Fibroblast of lung (primary cell): ENCODE measurements around the gene PRKCA. TPM values are rescaled to one million over a fixed set of nuclear protein-coding genes. Genes with fewer than 3 reads are reported as not detected.

Source experiments
- DNase-seq, 2 donors: peaks; one replicate each; pipeline versions ENCODE4 v3.0.0 to v3.0.0-alpha.2; 2010; ENCODE audit warnings: low read depth in 2 of 2
- H2AFZ ChIP-seq: 2 replicates; pipeline ENCODE4 v1.5.1; 2012; ENCODE audit warnings: low read length, control low read depth, inconsistent platforms
- H3K27ac ChIP-seq: 2 replicates; pipeline ENCODE4 v1.5.1; 2011; ENCODE audit warnings: low read length, control low read depth; ENCODE audit not compliant: insufficient read depth
- H3K27me3 ChIP-seq: 2 replicates; pipeline ENCODE4 v1.5.1; 2011; ENCODE audit warnings: mild to moderate bottlenecking, low read length; ENCODE audit not compliant: control insufficient read depth, insufficient read depth
- H3K36me3 ChIP-seq: 2 replicates; pipeline ENCODE4 v1.5.1; 2011; ENCODE audit warnings: low read length; ENCODE audit not compliant: control insufficient read depth, insufficient read depth
- H3K4me1 ChIP-seq: 2 replicates; pipeline ENCODE4 v1.5.1; 2011; ENCODE audit warnings: low read length; ENCODE audit not compliant: control insufficient read depth, insufficient read depth; ENCODE audit errors: extremely low read depth
- H3K4me2 ChIP-seq: 2 replicates; pipeline ENCODE4 v1.5.1; 2011; ENCODE audit warnings: low read length, control low read depth; ENCODE audit not compliant: insufficient read depth; ENCODE audit errors: extremely low read depth
- H3K4me3 ChIP-seq, 4 experiments: fragments of 200-600 bp in 1 of 4; sonication (generic) in 1 of 4; replicated peaks in 1 of 4; 2 replicates each; pipeline ENCODE4 v1.5.1; 2011 to 2016; ENCODE audit warnings: low read length in 4 of 4, low read depth in 3 of 4, mild to moderate bottlenecking in 3 of 4, control low read depth in 2 of 4, inconsistent platforms in 1 of 4, mixed read lengths in 1 of 4; ENCODE audit not compliant: insufficient read depth in 1 of 4; ENCODE audit errors: control extremely low read depth in 1 of 4
- H3K79me2 ChIP-seq: 2 replicates; pipeline ENCODE4 v1.5.1; 2012; ENCODE audit warnings: mild to moderate bottlenecking, low read length, inconsistent platforms; ENCODE audit not compliant: control insufficient read depth, insufficient read depth
- H3K9ac ChIP-seq: 2 replicates; pipeline ENCODE4 v1.5.1; 2011; ENCODE audit warnings: mild to moderate bottlenecking, low read length, control low read depth; ENCODE audit not compliant: insufficient read depth
- H3K9me3 ChIP-seq: 2 replicates; pipeline ENCODE4 v1.5.1; 2012; ENCODE audit warnings: low read depth, low read length; ENCODE audit not compliant: control insufficient read depth, insufficient read depth
- H4K20me1 ChIP-seq: 2 replicates; pipeline ENCODE4 v1.5.1; 2011; ENCODE audit warnings: low read length; ENCODE audit not compliant: control insufficient read depth, insufficient read depth; ENCODE audit errors: extremely low read depth
- EZH2 ChIP-seq: IDR thresholded peaks from 2 replicates; pipeline ENCODE4 v1.5.1; 2012; ENCODE audit warnings: low read length, control low read depth, mild to moderate bottlenecking; ENCODE audit errors: missing control alignments
- polyA plus RNA-seq, 2 donors: library from polyadenylated mRNA; depleted of rRNA in 1 of 2; stranded (reverse) in 1 of 2; unstranded in 1 of 2; fragments of >200 nt; gene quantifications; 2 replicates each; pipeline ENCODE4 v1.2.1, GENCODE V29; 2011 to 2012; ENCODE audit warnings: missing spikeins in 1 of 2
- total RNA-seq: library from RNA; depleted of rRNA; stranded (reverse); fragments of >200 nt; gene quantifications from 2 replicates; pipeline ENCODE4 v1.2.1, GENCODE V29; 2014
- TF ChIP-seq, protein P1 (sequence below), 2 donors: IDR thresholded peaks in 1 of 2; conservative IDR thresholded peaks in 1 of 2; 1 replicate in 1 of 2; 2 replicates in 1 of 2; pipeline ENCODE4 v1.5.1; 2011 to 2012; ENCODE audit warnings: low read length in 2 of 2, control low read depth in 1 of 2, inconsistent platforms in 1 of 2, low read depth in 1 of 2, mild to moderate bottlenecking in 1 of 2

The PRKCA gene
- total and polyA plus RNA-seq, 2 donors (not counting 1 experiment from before 2014, with no cell fraction given), result 34.0 to 74.2 TPM

DNA sequence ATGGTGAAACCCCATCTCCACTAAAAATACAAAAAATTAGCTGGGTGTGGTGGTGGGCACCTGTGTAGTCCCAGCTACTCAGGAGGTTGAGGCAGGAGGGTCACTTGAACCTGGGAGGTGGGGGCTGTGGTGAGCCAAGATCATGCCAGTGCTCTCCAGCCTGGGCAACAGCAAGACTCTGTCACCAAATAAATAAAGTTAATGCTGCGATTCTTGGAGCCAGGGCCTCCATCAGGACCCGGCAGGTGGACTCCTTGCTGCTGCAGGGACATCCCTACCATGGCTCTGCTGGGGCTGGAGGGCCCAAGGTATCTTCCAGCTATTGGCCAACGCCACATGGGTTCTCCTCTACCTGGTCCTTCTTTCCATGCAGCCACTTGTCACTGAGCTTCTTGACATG lies 450.0 kb downstream of the PRKCA start:
- TF ChIP-seq, protein P1, sequence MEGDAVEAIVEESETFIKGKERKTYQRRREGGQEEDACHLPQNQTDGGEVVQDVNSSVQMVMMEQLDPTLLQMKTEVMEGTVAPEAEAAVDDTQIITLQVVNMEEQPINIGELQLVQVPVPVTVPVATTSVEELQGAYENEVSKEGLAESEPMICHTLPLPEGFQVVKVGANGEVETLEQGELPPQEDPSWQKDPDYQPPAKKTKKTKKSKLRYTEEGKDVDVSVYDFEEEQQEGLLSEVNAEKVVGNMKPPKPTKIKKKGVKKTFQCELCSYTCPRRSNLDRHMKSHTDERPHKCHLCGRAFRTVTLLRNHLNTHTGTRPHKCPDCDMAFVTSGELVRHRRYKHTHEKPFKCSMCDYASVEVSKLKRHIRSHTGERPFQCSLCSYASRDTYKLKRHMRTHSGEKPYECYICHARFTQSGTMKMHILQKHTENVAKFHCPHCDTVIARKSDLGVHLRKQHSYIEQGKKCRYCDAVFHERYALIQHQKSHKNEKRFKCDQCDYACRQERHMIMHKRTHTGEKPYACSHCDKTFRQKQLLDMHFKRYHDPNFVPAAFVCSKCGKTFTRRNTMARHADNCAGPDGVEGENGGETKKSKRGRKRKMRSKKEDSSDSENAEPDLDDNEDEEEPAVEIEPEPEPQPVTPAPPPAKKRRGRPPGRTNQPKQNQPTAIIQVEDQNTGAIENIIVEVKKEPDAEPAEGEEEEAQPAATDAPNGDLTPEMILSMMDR (conservative IDR thresholded peaks at IDR 0.05 in 1 of 2, IDR thresholded peaks at IDR 0.05 in 1 of 2; ENCODE audit: low read depth in 1 of 2, low read length in 2 of 2), result no peak
- no peak for TF ChIP-seq EZH2
- Histone ChIP-seq H3K4me3 (no peak overlapping the region), H3K4me2 (no peak overlapping the region), H3K9me3 (no peaks in the 10 kb centered on the region), H3K27ac (no peak overlapping the region), H3K27me3 (no peaks in the 10 kb centered on the region), H4K20me1 (no peaks in the 10 kb centered on the region), H2AFZ (no peak overlapping the region), H3K36me3 (peaks cover 14% of the 10 kb centered on the region), H3K9ac (no peak overlapping the region), H3K4me1 (no peaks in the 10 kb centered on the region), H3K79me2 (no peaks in the 10 kb centered on the region)
- DNase-seq, result no peak

DNA sequence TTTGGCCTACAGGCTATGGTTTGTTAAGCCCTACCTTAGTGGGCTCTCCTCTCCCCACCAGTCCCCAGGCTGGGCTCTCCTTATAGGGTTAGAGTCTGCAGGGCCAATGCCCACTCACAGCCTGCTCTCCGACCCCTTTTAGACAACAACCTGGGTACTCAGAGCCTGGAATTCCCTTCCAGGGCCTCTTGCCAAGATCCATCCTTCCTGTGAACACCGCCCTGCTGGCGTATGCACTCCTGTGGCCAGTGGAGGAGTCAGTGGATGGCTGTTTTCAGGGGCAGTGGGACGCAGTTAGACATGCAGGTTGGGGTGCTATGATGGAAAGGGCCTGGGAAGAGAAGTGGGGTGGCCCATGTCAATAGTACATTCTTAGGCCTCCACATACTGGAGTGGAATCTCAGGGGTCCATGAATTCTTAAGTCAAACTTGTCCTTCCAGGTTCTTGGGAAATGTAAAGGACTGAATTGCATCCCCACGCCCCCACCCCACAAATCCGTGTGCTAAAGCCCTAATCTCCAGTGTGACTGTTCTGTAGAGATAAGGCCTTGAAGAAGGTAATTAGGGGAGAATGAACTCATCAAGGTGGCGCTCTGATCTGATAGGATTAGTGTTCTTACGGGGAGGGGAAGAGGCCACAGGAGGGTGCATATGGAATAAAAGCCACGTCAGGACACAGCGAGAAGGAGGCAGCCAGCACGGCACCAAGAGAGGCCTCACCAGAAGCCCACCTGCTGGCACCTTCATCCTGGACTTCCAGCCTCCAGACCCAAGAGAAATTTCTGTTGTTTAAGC lies 450.9 kb downstream of the PRKCA start:
- H3K36me3 ChIP-seq, result peaks cover 11% of the 10 kb centered on the region
- H3K9me3 ChIP-seq, result no peaks in the 10 kb centered on the region
- H3K27ac ChIP-seq, result no peak overlapping the region

DNA sequence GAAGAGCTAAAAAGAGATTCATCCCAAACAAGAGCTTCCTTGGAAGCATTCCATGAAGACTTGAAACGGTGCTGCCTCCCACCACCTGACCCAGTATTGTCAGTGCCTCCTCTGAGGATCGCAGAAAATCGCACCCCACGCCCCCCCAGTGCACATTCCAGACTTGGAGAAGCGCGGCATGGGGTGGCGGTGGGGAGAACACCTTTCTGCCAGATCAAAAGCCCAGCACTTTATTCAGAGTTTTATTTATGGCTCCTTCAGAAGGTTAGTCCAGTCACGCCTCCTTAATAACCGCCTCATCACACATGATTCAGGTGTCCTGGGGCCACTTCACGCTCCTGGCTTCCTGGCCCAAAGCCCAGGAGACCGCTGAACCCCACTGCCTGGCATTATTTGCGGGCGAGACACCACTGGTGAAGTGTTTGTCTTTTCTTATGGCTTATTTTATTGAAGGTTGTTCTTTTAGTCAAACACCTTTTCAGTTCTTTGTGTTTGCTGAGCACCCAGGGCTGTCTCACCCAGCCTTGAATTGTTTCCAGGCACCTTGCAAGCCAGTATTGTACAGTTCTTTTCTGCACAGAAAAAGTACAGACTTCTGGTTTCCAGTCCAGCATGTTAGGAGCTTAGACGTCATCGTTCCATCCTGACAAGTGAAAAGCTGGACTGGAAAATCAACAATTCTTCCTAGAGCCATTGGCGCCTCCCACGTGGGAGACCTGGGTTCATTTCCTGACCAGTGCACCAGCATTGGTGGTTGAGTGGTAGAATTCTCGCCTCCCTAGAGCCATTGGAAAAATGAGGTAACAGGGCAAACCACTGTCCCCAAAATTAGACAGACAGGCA lies 452.9 kb downstream of the PRKCA start:
- Histone ChIP-seq H4K20me1 (no peaks in the 10 kb centered on the region), H2AFZ (no peak overlapping the region), H3K4me2 (no peak overlapping the region), H3K79me2 (no peaks in the 10 kb centered on the region), H3K27me3 (no peaks in the 10 kb centered on the region), H3K9me3 (no peaks in the 10 kb centered on the region), H3K4me3 (no peak overlapping the region), H3K4me1 (no peaks in the 10 kb centered on the region), H3K9ac (no peak overlapping the region), H3K36me3 (peaks cover 11% of the 10 kb centered on the region), H3K27ac (no peak overlapping the region)
- DNase-seq, result no peak
- TF ChIP-seq, protein P1 (conservative IDR thresholded peaks at IDR 0.05 in 1 of 2, IDR thresholded peaks at IDR 0.05 in 1 of 2; ENCODE audit: low read depth in 1 of 2, low read length in 2 of 2), result no peak
- no peak for TF ChIP-seq EZH2

More for the DNA sequence above, 450.9 kb downstream of the PRKCA start:
- Histone ChIP-seq H3K79me2 (no peaks in the 10 kb centered on the region), H4K20me1 (no peaks in the 10 kb centered on the region), H3K4me1 (no peaks in the 10 kb centered on the region), H2AFZ (no peak overlapping the region), H3K27me3 (no peaks in the 10 kb centered on the region), H3K4me3 (no peak overlapping the region), H3K4me2 (no peak overlapping the region), H3K9ac (no peak overlapping the region)
- DNase-seq, result no peak
- no peak for TF ChIP-seq EZH2
- TF ChIP-seq, protein P1 (conservative IDR thresholded peaks at IDR 0.05 in 1 of 2, IDR thresholded peaks at IDR 0.05 in 1 of 2; ENCODE audit: low read depth in 1 of 2, low read length in 2 of 2), result no peak
